Measurements from ENCODE around the gene PRKG2.
"Not testable (repeated sequence)": the region's sequence is repeated elsewhere in the genome, so short reads cannot be mapped to it uniquely, and the experiment has no call there.

PRKG2 gene

DNA sequence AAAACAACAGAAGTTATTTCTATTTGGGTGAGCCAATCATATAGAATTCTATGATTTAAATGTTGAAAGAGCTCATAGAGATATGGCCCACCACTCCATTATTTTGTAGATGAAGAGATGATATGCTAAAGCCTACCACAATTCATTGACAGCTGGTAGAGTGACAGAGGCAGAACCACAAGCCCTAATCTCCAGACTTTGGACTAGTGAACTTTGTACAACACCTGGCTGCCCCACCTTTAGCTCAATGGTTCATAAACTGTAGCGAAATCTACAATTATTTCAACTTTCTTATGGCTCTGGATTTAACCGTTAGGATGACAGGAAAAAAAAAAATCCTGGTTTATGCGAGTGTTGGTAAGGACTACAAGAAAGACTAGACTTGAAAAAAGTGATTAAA is 50.9 kb downstream of the PRKG2 start:
- DNase-seq (ENCODE audit: extremely low read depth in 1 of 2, low read depth in 1 of 2): no peak

DNA sequence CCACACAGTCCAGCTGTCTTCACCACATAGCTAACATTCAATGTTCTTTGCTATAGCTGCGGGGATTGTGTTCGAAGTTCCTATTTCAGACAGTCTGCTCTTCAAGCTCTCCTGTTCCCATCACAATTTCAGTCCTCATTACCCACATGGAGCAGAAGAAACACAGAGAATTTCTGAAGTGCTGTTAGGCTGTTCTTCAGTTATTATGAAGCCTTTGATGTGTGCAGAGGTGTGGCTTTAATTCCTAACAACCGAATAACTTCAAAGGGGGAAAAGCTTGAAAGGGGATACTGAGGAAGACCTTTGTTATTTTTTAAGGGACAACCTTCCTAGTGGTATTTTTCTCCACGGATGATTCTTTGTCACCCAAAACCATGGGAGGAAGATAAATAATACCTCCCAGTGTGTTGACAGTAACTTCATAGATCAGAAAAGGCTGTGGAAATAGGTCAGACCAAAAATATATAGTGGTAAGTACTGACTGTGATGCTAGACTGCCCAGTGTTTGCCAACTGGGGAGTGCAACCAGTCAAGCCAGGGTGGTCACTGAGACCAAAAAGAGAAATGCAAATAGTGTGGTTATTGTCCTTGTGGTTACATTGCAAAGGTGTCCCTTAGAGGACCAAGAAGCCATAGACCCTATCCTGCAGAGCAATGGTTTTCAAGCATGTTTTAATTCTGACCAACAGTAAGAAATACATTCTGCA is 52.1 kb downstream of the PRKG2 start:
- no peak for DNase-seq (ENCODE audit: extremely low read depth in 1 of 2, low read depth in 1 of 2)

DNA sequence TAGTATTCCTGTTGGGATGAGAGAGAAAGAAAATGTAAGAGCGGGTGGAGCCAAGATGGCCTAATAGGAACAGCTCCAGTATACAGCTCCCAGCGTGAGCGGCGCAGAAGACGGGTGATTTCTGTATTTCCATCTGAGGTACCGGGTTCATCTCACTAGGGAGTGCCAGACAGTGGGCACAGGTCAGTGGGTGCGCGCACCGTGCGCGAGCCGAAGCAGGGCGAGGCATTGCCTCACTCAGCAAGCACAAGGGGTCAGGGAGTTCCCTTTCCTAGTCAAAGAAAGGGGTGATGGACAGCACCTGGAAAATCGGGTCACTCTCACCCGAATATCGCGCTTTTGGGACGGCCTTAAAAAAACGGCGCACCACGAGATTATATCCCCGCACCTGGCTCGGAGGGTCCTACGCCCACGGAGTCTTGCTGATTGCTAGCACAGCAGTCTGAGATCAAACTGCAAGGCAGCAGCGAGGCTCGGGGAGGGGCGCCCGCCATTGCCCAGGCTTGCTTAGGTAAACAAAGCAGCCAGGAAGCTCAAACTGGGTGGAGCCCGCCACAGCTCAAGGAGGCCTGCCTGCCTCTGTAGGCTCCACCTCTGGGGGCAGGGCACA is 61.2 kb downstream of the PRKG2 start:
- DNase-seq (ENCODE audit: extremely low read depth in 1 of 2, low read depth in 1 of 2): not testable (repeated sequence)

DNA sequence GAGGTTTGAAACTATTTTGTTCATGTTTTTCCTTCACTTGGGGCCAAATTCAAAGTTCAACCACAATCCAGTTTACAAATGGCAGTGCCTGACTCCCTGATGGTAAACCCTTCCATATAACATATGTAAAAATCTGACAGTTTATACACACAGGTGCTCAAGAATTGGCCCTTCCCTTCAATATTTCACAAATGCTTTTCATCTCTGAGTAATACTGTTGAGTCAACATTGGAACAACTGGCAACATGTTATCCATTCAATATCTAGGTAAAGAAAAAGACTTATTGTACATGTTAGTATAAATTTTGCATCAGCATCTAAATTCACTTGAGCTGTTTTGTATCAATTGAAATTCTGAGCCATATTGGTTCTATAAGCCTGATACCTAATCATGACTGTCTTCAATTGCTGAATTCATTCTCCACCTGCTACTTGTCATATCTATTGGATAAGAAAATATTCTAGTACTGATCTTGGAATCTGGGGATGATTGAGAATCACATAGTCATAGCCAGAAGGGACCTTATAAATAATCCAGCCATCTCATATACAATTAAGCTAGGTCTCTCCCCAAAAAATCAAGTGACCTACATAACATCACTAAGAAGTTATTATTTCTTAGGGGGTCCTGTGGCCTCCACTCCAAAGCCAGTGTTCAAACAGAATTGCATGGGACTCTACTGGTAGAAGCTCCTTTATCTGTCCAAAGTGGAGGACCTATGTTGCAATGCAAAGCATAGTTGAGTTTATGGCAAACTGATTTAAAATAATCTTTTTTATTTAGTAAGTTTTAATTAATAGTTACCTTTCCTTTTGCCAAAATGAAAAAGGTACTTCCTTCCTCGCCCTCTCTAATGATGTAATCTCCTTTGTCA is 61.9 kb downstream of the PRKG2 start:
- no peak for DNase-seq (ENCODE audit: extremely low read depth in 1 of 2, low read depth in 1 of 2)

DNA sequence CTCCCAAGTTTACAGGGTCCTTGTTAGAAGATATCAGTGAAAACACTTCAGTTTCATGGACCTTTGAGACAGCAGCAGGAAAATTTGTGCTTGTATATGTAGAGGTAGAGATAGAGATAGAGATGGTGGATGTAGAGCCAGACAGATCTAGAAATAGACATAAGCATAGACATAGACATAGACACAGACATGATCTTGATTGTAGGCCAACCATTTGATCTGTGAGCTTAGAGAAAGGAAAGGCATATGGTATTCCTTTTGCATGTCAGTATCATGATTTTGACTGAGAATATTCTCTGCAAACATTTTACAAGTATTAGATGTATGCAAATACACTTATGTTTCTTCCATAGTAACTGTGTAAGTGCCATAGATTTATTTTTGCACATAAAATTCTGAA is 65.0 kb downstream of the PRKG2 start:
- no peak for DNase-seq (ENCODE audit: extremely low read depth in 1 of 2, low read depth in 1 of 2)

DNA sequence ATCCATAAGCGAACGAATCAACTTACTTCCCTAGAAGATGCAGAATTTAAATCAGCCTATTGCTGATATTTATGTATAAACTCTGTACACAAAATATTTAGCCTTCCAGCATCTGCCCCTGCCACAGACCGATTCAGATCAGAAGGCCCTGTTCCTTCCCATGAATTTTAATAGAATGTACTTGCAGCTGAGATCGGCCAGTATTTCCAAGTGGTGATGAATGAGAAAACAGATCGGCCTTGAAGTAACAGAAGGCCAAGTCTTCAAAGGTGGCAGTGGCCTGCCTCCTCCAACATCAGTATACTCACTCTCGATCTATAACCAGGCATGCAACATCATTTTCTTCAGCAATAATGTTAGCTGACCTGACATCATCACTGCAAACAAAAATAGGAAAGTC is 66.4 kb downstream of the PRKG2 start:
- DNase-seq (ENCODE audit: extremely low read depth in 1 of 2, low read depth in 1 of 2): no peak

DNA sequence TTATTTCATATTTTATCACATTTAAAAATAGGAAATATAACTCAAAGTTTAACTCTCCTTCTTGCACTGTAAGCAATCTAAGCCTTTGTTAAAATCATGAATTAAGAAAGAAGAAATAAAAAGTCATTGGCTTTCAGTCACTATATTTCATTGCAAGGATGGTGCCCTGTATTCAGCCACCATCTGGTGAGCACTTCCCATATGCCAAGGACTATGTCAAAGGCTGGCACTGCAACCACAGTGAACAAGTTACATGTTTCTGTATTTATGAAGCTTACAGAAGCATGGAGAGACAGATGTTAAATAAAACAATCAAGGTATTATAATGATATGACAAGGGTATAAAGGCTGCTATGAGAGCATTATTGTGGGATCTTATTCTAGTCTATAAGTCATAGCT is 68.6 kb downstream of the PRKG2 start:
- no peak for DNase-seq (ENCODE audit: extremely low read depth in 1 of 2, low read depth in 1 of 2)

DNA sequence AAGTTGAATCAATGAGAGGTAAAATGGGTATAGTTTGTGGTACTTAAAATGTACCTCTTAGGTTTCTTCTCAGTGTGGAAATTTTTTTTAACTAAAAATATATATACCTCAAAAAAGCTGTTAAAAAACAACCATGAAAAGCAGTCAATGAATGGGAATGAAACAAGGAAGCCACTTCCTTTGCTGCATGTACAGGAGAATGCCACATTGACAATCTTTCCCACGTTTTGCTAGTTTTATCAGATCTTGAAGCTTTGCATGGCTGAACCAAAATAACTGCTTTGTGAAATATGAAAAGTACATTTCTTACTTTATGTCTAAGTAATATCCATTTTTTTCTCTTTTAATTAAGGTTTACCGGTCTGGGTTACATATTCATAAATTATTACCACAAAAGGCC is 71.8 kb downstream of the PRKG2 start:
- no peak for DNase-seq (ENCODE audit: extremely low read depth in 1 of 2, low read depth in 1 of 2)

DNA sequence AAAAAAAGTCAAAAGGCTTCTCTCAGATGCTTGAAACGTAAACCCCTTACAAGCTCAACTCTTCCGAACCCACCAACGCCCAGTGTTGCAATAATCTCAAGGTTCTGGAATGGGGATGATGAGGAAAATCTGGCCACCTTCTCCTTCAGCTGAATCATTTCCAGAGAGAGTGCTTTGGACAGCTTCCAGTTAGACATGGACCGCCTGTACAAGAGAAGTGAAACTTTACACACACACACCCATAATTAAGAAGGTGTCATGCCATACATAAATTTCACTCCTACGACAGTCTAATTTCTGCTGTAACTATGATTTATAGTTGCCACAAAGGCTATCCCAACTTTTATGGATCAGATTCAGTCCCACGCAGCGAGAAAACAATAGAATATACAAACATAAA is 72.3 kb downstream of the PRKG2 start:
- DNase-seq (ENCODE audit: extremely low read depth in 1 of 2, low read depth in 1 of 2): no peak

DNA sequence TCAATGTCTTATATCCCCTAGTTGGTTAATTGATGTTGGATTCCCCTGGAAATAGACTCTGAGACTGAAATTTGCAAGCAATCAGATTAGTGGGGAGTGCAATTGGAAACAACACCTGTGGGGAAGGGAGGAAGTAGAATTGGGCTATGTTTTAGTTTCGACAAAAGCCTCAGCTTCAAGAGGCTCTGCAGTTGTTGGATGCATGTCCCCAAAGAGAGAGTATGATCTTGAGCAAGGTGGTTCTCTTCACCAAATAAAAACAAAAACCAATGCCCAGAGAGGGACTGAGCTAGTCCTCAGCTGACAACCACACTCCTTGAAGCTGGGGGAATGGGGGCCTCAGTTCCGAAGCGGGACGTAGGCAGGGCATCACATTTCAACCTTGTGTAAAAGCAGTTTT is 77.1 kb downstream of the PRKG2 start:
- no peak for DNase-seq (ENCODE audit: extremely low read depth in 1 of 2, low read depth in 1 of 2)

DNA sequence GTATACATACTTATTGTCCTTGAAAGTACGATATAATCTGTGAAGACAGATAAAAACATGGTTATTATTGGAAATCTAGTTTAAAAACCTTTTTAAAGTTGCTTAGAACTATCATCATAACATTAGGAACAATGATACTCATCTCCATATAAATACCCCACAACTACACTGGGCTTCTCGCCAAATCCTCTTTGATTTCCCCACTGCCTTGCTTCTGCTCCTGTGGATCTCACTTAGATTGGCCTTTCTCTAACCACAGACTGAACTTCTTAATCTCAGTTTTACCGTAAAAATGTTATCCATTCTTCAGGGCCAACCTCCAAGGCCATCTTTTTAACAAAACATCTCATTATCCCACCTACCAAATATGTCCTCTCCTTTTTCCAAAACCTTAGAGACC is 77.6 kb downstream of the PRKG2 start:
- no peak for DNase-seq (ENCODE audit: extremely low read depth in 1 of 2, low read depth in 1 of 2)

DNA sequence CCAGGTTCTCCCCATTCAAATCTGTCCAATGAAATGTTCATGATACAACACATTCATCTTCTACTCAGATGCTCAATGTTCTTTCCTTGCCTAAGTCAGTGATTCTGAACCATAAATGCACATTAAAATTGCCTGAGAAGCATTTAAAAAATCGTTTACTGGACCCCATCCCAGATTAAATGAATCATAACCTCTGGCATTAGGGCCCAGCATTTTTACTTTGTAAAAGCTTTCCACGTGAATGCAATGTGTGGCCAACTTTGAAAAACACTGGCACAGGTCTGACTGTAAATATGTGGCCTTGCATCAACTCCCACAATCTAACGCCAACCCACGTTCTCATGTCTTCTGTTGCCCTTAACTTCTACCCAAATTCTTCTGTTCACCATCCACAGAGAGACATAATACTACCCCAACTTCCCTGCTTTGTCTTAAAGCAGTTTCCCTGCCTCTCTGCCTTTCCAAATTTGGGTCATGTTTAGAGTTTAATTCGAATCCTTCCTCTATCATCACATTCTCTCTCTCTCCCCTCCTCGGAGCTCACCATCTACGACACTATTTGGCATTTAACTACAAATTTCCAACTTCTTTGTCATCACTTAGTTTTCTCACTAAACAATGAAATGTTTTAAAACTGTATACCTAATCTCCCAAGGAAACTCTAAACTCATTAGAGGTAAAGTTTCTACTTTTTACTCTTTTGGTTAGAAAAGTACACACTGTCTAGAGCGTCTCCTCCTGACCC is 78.7 kb downstream of the PRKG2 start:
- no peak for DNase-seq (ENCODE audit: extremely low read depth in 1 of 2, low read depth in 1 of 2)

DNA sequence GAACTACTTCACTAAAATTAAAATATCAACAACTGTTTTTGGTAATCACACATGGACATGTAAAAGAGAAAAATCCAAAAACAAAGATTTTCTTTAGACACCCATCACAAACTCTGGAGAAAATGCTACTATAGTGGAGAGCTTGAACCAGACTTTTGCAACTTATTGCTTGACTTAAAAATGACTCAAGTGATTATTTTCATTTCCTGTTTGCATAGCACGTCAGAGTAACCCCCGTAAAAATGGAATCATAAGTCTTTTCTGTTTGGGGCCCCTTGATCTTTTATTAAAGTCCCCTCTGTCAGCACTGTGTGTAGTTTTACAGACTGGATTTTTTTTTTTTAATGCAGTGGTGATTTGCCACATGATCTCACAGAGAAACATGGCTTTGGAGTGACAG is 79.5 kb downstream of the PRKG2 start:
- no peak for DNase-seq (ENCODE audit: extremely low read depth in 1 of 2, low read depth in 1 of 2)

DNA sequence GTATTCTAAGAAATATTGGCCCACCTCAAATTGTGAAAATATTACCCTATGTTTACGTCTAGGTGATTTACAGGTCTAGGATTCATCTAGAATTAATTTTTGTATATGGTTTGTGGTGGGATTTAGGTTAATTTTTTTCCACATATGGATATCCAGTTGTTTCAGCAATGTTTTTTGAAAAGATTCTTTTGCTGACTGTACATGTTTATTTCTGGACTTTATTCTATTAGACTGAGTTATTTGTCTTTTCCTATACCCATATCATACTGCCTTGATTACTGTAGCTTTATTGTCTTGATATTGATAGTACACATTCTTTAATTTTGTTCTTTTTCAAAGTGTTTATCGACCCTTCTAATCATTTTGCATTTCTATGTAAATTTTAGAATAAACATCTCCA is 83.5 kb downstream of the PRKG2 start:
- no peak for DNase-seq (ENCODE audit: extremely low read depth in 1 of 2, low read depth in 1 of 2)

DNA sequence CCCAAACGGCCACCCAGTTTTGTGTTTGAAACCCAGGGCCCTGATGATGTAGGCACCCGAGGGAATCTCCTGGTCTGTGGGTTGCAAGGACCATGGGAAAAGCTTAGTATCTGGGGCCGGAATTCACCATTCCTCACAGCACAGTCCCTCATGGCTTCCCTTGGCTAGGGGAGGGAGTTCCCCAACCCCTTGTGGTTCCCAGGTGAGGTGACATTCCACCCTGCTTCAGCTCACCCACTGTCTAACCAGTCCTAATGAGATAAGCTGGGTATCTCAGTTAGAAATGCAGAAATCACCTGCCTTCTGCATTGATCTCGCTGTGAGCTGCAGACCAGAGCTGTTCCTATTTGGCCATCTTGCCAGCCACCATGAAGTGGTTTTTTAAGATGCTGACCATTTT is 84.0 kb downstream of the PRKG2 start:
- no peak for DNase-seq (ENCODE audit: extremely low read depth in 1 of 2, low read depth in 1 of 2)

DNA sequence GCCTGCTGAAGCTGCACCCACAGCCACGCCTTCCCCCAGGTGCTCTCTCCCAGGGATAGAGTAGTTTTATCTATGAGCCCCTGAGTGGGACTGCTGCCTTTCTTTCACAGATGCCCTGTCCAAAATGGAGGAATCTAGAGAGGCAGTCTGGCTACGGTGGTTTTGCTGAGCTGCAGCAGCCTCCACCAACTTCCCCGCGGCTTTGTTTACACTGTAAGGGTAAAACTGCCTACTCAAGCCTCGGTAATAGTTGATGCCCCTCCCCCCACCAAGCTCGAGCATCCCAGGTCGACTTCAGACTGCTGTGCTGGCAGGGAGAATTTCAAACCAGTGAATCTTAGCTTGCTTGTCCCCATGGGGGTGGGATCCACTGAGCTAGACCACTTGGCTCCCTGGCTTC is 84.5 kb downstream of the PRKG2 start:
- DNase-seq (ENCODE audit: extremely low read depth in 1 of 2, low read depth in 1 of 2): no peak

DNA sequence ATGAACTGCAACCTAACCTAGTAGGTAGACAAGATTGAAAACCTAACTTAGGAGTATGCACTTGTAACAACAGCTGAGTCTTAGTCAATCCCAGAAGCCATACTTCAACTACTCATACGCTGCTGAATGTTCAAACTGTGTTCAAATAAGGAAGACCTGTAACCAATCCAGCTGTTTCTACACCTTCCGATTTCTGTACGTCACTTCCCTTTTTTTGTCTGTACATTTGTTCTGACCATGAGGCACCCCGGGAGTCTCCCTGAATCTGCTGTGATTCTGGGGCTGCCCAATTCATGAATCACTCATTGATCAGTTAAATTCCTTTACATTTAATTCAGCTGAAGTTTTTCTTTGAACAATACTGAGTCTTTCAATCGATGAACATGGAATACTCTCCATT is 95.0 kb downstream of the PRKG2 start:
- DNase-seq (ENCODE audit: extremely low read depth in 1 of 2, low read depth in 1 of 2): no peak

DNA sequence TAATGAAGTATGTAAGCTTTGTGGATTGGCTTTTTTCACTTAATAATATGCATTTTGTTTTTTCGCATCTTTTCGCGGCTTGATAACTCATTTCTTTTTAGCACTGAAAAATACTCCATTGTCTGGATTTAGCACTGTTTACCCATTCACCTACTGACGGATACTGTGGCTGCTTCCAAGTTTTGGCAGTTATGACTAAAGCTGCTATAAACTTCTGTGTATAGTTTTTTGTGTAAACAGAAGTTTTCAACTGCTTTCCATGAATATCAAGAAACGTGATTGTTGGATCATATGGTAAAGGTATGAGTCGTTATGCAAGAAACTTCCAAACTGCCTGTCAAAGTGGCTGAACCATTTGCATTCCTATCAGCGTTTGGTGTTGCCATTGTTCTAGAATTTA is 96.9 kb downstream of the PRKG2 start:
- no peak for DNase-seq (ENCODE audit: extremely low read depth in 1 of 2, low read depth in 1 of 2)

DNA sequence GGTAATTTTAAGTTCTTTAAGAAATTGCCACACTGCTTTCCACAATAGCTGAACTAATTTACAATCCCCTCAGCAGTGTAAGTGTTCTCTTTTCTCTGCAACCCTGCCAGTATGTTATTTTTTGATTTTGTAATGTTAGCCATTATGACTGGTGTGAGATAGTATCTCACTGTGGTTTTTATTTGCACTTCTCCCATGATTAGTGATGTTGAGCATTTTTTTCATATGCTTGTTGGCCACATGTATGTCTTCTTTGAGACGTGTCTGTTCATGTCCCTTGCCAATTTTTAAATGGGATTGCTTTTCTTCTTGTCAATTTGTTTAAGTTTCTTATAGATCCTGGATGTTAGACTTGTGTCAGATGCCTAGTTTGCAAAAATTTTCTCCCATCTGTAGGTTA is 98.5 kb downstream of the PRKG2 start:
- DNase-seq (ENCODE audit: extremely low read depth in 1 of 2, low read depth in 1 of 2): no peak

DNA sequence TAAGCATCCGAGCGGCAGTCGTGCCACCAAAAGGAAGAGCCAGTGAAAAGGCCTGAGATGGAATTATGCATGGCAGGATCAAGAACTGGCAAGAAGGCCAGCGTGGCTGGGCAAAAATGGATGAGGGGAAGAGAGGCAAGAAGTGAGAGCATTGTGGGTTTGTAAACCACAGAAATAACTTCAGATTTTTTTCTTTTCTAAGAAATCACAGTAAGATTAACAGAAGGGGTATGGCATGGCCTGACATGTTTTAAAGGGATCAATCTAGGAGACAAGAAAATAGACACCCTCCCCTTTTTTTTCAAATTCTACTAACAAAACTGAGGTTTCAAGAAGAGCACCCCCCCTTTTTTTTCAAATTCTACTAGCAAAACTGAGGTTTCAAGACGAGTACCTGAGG is 102.0 kb downstream of the PRKG2 start:
- no peak for DNase-seq (ENCODE audit: extremely low read depth in 1 of 2, low read depth in 1 of 2)

DNA sequence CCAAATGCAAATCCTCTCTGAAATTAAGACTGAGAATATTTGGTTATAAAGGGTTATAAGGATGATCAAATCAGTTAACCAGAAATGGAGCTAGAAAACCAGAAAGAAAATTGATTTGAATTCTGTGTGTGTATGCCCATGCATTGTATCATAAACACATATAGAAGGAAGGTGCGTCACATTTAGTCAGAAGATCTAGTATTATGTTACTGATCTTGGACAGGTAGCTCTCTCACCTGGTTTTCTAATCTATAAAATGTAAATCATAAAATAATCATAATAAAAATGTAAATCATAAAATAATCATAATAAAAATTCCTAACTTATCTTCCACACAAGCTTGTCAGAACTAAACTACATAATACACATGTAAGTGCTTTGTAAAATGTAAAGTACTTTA is 105.7 kb downstream of the PRKG2 start:
- DNase-seq (ENCODE audit: extremely low read depth in 1 of 2, low read depth in 1 of 2): no peak

All from activated CD8-positive, alpha-beta memory T cell treated with anti-CD3 and anti-CD28 coated beads for 1 hour (primary cell).